ENCODE data around the gene OR51V1. TPM values are rescaled to one million over a fixed set of nuclear protein-coding genes. Genes with fewer than 3 reads are reported as not detected.

Gene OR51V1
- total and polyA plus RNA-seq, 7 donors, result not detected

DNA sequence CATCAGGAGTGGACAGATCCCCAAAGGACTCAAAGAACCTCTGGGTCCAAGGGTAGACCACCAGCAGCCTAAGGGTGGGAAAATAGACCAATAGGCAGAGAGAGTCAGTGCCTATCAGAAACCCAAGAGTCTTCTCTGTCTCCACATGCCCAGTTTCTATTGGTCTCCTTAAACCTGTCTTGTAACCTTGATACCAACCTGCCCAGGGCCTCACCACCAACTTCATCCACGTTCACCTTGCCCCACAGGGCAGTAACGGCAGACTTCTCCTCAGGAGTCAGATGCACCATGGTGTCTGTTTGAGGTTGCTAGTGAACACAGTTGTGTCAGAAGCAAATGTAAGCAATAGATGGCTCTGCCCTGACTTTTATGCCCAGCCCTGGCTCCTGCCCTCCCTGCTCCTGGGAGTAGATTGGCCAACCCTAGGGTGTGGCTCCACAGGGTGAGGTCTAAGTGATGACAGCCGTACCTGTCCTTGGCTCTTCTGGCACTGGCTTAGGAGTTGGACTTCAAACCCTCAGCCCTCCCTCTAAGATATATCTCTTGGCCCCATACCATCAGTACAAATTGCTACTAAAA, 26.3 kb upstream of the OR51V1 start, which contains the start of gene HBB:
Gene HBB (minus strand): TSS at position 340 of the 579 bp plus-strand sequence. CDS start 50 bp downstream, at position 290.
- Histone ChIP-seq H3K27me3 (no peaks in the 10 kb centered on the region), H3K4me3 (no peak within 1 kb of the TSS), H3K9me3 (no peaks in the 10 kb centered on the region), H3K36me3 (no peaks in the 10 kb centered on the region), H3K27ac (no peak within 1 kb of the TSS), H3K4me1 (no peaks in the 10 kb centered on the region)
- intact Hi-C loops (cut with DNase I), result no loop called here
- TF ChIP-seq POLR2A (IDR thresholded peaks at IDR 0.05), result no peak
- TF ChIP-seq EP300 (IDR thresholded peaks at IDR 0.05), result no peak
- TF ChIP-seq POLR2AphosphoS5 (IDR thresholded peaks at IDR 0.05), result no peak
- TF ChIP-seq, protein P1, sequence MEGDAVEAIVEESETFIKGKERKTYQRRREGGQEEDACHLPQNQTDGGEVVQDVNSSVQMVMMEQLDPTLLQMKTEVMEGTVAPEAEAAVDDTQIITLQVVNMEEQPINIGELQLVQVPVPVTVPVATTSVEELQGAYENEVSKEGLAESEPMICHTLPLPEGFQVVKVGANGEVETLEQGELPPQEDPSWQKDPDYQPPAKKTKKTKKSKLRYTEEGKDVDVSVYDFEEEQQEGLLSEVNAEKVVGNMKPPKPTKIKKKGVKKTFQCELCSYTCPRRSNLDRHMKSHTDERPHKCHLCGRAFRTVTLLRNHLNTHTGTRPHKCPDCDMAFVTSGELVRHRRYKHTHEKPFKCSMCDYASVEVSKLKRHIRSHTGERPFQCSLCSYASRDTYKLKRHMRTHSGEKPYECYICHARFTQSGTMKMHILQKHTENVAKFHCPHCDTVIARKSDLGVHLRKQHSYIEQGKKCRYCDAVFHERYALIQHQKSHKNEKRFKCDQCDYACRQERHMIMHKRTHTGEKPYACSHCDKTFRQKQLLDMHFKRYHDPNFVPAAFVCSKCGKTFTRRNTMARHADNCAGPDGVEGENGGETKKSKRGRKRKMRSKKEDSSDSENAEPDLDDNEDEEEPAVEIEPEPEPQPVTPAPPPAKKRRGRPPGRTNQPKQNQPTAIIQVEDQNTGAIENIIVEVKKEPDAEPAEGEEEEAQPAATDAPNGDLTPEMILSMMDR (IDR thresholded peaks at IDR 0.05), result no peak
- 32 to 67% methylated on average over 3 of the region's 3 CpGs for WGBS, 2 donors
- no peak for DNase-seq

DNA sequence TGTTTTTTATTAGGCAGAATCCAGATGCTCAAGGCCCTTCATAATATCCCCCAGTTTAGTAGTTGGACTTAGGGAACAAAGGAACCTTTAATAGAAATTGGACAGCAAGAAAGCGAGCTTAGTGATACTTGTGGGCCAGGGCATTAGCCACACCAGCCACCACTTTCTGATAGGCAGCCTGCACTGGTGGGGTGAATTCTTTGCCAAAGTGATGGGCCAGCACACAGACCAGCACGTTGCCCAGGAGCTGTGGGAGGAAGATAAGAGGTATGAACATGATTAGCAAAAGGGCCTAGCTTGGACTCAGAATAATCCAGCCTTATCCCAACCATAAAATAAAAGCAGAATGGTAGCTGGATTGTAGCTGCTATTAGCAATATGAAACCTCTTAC, 25.0 kb upstream of the OR51V1 start:
- DNase-seq, result no peak
- 57 to 61% methylated on average over 2 of the region's 2 CpGs for WGBS, 2 donors
- intact Hi-C loops (cut with DNase I), result no loop called here

DNA sequence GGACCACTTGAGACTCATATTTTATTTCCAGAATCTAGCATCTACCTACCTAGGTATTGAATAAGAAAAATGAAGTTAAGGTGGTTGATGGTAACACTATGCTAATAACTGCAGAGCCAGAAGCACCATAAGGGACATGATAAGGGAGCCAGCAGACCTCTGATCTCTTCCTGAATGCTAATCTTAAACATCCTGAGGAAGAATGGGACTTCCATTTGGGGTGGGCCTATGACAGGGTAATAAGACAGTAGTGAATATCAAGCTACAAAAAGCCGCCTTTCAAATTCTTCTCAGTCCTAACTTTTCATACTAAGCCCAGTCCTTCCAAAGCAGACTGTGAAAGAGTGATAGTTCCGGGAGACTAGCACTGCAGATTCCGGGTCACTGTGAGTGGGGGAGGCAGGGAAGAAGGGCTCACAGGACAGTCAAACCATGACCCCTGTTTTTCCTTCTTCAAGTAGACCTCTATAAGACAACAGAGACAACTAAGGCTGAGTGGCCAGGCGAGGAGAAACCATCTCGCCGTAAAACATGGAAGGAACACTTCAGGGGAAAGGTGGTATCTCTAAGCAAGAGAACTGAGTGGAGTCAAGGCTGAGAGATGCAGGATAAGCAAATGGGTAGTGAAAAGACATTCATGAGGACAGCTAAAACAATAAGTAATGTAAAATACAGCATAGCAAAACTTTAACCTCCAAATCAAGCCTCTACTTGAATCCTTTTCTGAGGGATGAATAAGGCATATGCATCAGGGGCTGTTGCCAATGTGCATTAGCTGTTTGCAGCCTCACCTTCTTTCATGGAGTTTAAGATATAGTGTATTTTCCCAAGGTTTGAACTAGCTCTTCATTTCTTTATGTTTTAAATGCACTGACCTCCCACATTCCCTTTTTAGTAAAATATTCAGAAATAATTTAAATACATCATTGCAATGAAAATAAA, 24.3 kb upstream of the OR51V1 start:
- WGBS, 2 donors, result 77 to 81% methylated on average over 6 of the region's 6 CpGs
- Histone ChIP-seq H3K27me3 (no peaks in the 10 kb centered on the region), H3K4me3 (no peak overlapping the region)

More for the DNA sequence above, 25.0 kb upstream of the OR51V1 start:
- no peak overlapping the region for H3K27ac ChIP-seq
- no peaks in the 10 kb centered on the region for H3K36me3 ChIP-seq
- no peaks in the 10 kb centered on the region for H3K4me1 ChIP-seq
- no peak overlapping the region for H3K4me3 ChIP-seq
- no peaks in the 10 kb centered on the region for H3K27me3 ChIP-seq
- H3K9me3 ChIP-seq, result no peaks in the 10 kb centered on the region
- TF ChIP-seq POLR2AphosphoS5 (IDR thresholded peaks at IDR 0.05) (no peak), EP300 (IDR thresholded peaks at IDR 0.05) (no peak), POLR2A (IDR thresholded peaks at IDR 0.05) (no peak)
- TF ChIP-seq, protein P1 (IDR thresholded peaks at IDR 0.05), result no peak

DNA sequence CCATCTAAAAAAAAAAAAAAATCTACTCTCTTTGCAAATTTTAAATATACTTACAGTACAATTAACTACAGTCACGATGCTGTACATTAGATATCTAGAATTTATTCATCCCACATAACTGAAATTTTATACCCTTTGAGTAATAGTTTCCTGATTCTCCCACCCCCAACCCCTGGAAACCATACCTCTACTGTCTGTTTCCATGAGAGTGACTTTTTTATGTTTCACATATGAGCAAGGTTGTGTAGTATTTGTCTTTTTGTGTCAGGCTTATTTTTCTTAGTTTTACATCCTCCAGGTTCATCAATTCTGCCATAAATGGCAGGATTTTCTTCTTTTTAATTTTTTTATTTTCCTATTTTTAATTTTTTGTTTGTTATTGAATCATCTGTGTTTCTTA, 23.2 kb upstream of the OR51V1 start:
- no peak overlapping the region for H3K27ac ChIP-seq

More for the DNA sequence above, 24.3 kb upstream of the OR51V1 start:
- no peak for DNase-seq
- no peak overlapping the region for H3K27ac ChIP-seq
- TF ChIP-seq POLR2A (IDR thresholded peaks at IDR 0.05) (no peak), EP300 (IDR thresholded peaks at IDR 0.05) (no peak), POLR2AphosphoS5 (IDR thresholded peaks at IDR 0.05) (no peak)
- TF ChIP-seq, protein P1 (IDR thresholded peaks at IDR 0.05), result no peak
- intact Hi-C loops (cut with DNase I), result no loop called here
- no peaks in the 10 kb centered on the region for H3K4me1 ChIP-seq
- no peaks in the 10 kb centered on the region for H3K9me3 ChIP-seq
- no peaks in the 10 kb centered on the region for H3K36me3 ChIP-seq

More for the DNA sequence above, 23.2 kb upstream of the OR51V1 start:
- Histone ChIP-seq H3K36me3 (no peaks in the 10 kb centered on the region), H3K4me1 (no peaks in the 10 kb centered on the region), H3K27me3 (no peaks in the 10 kb centered on the region), H3K9me3 (no peaks in the 10 kb centered on the region), H3K4me3 (no peak overlapping the region)
- no peak for DNase-seq
- TF ChIP-seq EP300 (IDR thresholded peaks at IDR 0.05) (no peak), POLR2A (IDR thresholded peaks at IDR 0.05) (no peak), POLR2AphosphoS5 (IDR thresholded peaks at IDR 0.05) (no peak)
- TF ChIP-seq, protein P1 (IDR thresholded peaks at IDR 0.05), result no peak
- intact Hi-C loops (cut with DNase I), result no loop called here
- WGBS, 2 donors, result 68 to 81% methylated on average over 1 of the region's 1 CpG
